Measurements from ENCODE around the gene XIRP2.
"Not testable (repeated sequence)": the region's sequence is repeated elsewhere in the genome, so short reads cannot be mapped to it uniquely, and the experiment has no call there.

Gene XIRP2

DNA sequence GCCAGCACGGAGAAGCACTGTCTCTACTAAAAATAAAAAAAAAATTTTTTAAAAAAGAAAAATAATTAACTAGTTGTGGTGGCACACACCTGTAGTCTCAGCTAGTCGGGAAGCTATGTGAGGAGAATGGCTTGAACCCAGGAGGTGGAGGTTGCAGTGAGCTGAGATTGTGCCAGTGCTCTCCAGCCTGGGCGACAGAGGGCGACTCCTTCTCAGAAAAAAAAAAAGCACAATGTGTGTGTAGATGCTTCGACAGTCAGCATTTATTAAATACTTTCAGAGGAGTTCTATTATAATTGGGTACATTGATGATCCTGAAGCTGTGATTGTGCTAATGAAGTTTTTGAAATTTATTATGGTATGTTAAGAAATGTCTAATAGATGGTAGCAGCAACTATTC, 46.5 kb downstream of the XIRP2 start:
- DNase-seq = no peak

DNA sequence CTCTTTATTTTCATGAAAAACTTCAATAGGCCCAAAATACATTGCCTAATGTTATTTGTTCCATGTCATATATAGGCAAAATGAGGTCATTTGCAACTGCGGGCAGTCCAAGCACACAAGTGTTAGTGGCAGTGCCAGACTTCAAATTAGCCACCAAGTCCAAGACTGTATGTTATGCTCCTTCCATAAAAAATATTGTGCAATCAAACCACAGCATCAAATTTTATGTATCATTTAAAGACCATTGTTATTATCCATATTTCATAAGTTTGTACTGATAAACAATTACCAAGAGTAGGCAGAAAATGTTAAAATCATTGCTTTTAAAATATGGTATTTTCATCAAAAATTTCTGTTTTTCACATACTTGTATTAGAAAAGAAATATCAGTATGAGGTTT, 54.1 kb downstream of the XIRP2 start:
- DNase-seq = no peak

GRCh38 chr2:166944909-166945308, 56.6 kb downstream of the XIRP2 start:
- DNase-seq = no peak

DNA sequence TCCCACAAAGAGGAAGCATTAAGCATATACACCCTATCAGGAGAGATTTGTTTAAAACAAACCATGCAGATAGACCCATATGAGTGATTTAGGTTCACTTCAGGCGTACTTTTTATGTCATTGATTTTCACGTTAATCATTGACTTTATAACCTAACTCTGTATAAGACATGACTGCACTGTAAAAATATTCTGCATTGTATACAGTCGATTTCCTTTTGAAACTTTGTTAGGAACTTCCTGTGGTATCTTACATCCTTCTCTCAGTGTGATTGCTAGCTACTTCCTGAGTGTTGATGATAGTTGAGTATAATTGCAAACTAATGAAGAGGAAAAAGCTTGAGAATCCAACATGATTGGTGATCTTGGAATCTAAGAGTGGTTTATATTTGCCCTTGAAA, 69.4 kb downstream of the XIRP2 start:
- no peak for DNase-seq

DNA sequence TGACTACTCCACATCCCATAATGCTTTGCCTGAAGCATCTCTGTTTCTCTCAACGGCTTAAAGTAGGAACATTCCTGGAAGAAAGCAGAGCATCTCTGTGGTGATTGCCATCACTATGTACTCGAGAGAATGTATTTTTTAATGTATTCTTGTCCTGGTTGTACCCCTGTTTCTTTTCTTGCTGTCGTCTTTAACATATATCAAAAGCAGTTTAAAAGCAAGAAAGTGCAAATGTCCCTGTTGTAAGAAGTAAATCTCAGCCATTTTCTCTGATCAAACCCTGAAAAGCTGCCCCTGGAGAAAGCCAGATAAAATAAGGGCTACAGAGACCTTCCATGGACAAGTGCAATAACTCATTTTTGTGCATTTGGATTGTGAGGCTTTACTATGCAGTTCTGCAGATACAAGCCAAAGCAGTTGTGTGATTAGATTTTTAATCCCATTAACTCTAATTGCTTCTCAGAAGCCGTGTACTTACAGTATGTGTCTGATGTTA, 70.8 kb downstream of the XIRP2 start:
- no peak for DNase-seq

- no peak for DNase-seq
Observed at GRCh38 chr2:166959556-166959955, 71.3 kb downstream of the XIRP2 start.

GRCh38 chr2:166960702-166961270, 72.5 kb downstream of the XIRP2 start:
- DNase-seq = no peak

- DNase-seq = no peak
Observed at GRCh38 chr2:166961933-166962332, 73.7 kb downstream of the XIRP2 start.

- DNase-seq = no peak
Observed at GRCh38 chr2:166969486-166969885, 81.2 kb downstream of the XIRP2 start.

DNA sequence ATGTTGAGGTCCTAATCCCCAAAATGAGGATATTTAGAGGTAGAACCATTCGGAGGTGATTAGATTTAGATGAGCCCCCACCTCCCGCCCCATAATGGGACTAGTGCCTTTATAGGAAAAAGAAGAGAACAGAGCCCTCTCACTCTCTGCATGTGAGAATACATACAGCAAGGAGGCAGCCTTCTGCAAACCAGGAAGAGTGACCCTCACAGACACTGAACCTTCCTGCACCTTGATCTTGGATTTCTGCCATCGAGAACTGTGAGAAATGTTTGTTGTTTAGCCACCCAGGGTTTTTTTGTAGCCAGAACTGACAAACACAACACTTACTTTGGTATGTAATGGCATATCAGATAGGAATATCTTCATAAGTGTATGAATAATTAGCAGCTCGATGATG, 83.7 kb downstream of the XIRP2 start:
- DNase-seq = no peak

DNA sequence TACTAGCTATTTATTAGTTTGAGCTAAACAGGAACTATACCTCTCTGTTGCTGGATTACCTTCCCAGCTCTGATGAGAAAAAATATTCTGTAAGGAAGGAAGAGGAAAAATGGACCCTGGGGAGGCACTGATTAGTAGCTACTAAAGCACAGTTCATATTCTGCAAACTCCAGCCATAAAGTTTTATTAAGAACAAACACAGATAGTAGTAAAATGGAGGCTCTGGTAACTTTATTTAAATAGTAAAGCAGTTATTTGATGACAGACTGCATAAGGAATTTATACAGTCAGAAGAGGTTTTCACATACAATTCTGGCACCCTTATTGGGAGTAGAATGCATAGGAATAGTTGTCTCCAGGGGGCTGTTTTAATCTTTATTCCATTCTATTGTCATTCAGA, 84.1 kb downstream of the XIRP2 start:
- no peak for DNase-seq

DNA sequence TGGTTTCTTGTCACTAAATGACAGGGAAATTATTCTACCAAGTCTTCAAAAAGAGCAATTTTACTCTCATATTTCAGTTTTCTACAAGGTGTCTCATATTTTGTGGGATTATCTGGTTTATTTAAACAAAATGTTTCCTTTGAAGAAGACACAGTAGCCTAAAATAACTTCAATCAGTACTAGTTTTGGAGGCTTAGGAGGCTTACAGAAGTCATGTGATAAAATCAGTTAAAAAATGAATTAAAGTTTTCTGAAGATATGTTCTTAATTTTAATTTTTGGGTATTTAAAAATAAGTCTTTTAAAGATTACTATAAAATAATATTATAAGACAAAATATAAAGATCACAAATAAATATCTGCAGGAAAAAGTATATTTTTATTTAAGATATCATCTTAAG, 95.9 kb downstream of the XIRP2 start:
- no peak for DNase-seq

GRCh38 chr2:166984797-166985196, 96.5 kb downstream of the XIRP2 start:
- DNase-seq = no peak

DNA sequence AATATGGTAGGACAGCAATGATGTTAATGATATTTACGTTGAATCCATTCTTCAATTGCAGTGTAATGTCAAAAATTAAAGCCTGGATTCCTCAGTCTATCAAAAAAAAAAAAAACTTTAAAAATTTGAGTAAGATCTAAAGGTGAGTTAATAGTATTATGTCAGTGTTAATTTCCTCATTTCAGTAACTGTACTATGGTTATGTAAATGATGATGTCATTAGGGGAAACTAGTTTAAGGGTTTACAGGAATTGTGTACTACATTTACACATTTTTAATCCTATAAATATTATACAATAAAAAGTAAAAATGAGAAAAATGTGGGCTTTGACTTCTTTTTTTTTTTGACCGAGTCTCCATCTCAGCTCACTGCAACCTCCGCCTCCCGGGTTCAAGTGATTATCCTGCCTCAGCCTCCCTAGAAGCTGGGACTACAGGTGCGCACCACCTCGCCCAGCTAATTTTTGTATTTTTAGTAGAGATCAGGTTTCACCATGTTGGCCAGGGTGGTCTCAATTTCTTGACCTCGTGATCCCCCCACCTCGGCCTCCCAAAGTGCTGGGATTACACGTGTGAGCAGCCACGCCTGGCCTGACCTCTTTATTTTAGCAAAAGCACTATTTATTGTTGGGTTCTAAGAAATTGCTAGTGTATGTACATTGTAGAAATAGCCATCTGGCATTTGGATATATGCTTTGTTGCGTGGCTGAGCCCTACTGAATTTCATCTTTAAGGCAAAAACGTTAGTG, 106.5 kb downstream of the XIRP2 start:
- no peak for DNase-seq

DNA sequence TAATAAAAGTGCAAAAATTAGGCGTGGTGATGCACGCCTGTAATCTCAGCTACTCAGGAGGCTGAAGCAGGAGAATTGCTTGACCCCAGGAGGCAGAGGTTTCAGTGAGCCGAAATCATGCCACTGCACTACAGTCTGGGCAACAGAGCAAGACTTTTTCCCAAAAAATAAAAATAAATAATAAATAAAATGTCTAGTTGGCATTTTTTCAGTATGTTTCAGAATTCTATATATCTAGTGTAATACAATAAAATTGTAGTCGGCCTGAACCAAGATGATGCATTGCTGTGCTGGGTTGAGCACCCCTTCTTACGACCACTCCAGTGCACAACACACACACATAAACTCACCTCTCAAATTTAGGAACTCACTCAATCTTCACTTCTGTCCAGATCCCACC, 108.2 kb downstream of the XIRP2 start:
- no peak for DNase-seq

DNA sequence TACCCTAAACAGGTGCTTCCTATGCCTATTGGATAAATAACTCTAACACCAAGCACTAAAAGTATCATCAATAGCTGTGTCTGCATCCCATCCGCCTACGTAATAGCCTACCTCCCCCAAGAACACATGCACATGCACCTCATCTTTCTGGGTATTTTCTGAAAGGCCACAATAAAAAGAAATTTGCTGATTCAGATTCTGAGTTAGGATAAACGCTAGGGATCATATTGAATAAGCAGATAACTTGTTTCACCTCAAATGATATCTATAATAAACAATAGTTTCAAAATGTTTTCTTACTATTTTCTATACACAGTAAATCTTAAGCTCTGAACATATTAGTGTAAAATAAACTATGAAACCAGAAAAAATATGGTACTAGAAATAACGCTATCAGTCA, 112.9 kb downstream of the XIRP2 start:
- DNase-seq = no peak

DNA sequence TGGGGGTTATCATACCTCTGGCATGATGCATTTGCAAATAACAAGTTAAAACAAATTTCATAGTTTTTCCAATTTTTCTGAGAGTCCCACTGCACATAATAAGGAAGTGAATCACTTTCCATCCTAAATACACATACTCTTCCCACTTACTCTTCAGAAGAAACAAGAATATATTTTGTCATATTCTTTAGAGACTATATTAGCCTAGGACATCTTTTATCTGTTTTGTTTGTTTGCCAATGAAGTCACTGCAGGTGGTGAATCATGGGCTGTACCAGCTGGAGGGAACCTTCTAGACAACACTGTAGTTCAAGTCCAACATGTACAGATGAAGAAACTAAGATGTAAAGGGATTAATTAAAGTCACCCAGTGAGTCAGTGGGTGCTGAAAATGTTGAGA, 116.8 kb downstream of the XIRP2 start:
- no peak for DNase-seq

DNA sequence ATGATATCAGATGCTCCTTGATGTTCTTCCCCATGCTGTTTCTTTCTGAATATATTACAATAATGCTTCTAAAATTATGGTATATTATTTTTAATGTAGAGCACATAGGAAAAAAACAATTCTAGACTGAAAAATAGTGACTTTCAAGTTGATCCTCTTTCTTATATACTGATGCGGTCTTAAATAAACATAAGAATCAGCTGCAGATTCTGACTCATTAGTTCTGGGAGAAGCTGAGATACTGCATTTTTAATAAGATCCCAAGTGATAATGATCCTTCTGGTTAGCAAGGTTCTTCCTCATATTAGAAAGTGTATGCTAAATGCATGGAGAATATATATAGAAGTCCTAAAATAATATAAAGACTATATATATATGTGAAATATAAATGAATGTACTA, 124.9 kb downstream of the XIRP2 start:
- DNase-seq = no peak

GRCh38 chr2:167015806-167016205, 127.5 kb downstream of the XIRP2 start:
- no peak for DNase-seq

GRCh38 chr2:167017021-167017420, 128.7 kb downstream of the XIRP2 start:
- no peak for DNase-seq

- no peak for DNase-seq
Observed at GRCh38 chr2:167018590-167018989, 130.3 kb downstream of the XIRP2 start.

GRCh38 chr2:167028503-167028902, 140.2 kb downstream of the XIRP2 start:
- no peak for DNase-seq

DNA sequence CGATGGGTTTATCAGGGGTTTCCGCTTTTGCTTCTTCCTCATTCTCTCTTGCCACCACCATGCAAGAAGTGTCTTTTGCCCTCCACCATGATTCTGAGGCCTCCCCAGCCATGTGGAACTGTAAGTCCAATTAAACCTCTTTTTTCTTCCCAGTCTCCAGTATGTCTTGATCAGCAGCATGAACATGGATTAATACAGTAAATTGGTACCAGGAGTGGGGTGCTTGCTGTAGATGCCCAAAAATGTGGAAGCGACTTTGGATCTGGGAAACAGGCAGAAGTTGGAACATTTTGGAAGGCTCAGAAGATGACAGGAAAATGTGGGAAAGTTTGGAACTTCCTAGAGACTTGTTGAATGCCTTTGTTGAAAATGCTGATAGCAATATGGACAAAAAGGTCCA, 146.7 kb downstream of the XIRP2 start:
- DNase-seq = not testable (repeated sequence)

DNA sequence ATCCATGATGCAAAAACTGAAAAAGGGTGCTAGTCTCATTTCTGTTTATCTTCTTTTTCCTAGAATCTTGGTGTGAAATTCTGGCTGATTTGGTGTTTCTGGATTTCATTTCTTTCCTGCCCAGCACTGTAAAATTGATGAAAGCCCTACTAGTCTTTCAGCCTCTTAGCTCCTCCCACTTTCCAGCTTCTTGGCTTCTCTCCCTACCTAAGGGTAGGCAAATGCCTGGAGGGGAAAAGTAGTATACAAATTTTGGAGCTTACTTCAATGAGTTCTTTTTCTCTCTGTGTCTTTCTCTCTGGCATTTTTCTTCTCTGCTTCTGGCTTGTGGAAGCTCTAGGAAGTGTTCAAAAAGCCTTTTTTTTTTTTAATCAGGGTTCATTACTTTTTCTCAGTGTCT, 160.5 kb downstream of the XIRP2 start:
- no peak for DNase-seq

DNA sequence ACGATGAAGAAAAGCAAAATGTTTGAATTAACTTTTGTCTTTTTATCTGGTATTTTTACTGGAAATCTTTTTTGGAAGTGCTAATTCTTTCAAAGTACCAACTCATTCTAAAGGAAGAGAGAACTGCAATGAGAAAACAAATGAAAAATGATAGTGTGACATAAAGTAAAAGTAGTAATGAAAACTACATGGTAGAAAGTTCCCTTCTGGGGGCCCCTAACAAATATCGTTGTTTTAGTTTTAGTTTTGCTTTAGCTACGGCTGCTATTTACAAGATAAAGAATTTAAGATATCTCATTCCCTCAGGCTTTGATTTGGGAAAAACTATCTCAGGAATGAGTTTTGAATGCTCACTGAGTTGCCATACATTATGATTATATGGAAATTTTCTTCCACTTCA, 161.4 kb downstream of the XIRP2 start:
- no peak for DNase-seq
